CD4-positive, CD25-positive, alpha-beta regulatory T cell (primary cell): Measurements from ENCODE around the gene ZBTB38. TPM values are rescaled to one million over a fixed set of nuclear protein-coding genes. Genes with fewer than 3 reads are reported as not detected.

Experiments used
- ATAC-seq, 2 donors: fragments of 150-1000 bp; cut with Tn5 transposase; one replicate each; pipeline ENCODE4 v1.10.0; 2021; ENCODE audit warnings: low read depth in 2 of 2, moderate number of reproducible peaks in 2 of 2, moderate library complexity in 1 of 2
- DNase-seq, 3 donors: peaks; one replicate each; pipeline versions ENCODE4 v3.0.0 to v3.0.0-alpha.2; 2012 to 2022; ENCODE audit warnings: mixed read lengths in 1 of 3
- H3K27ac ChIP-seq: one replicate; pipeline ENCODE4 v1.7.0; 2013; ENCODE audit warnings: mild to moderate bottlenecking, low read length; ENCODE audit not compliant: insufficient read depth, poor library complexity, severe bottlenecking
- H3K27me3 ChIP-seq: one replicate; pipeline ENCODE4 v1.7.0; 2013; ENCODE audit warnings: low read length; ENCODE audit not compliant: control insufficient read depth, insufficient read depth
- H3K36me3 ChIP-seq: one replicate; pipeline ENCODE4 v1.7.0; 2013; ENCODE audit warnings: mild to moderate bottlenecking, low read length, moderate library complexity; ENCODE audit not compliant: control insufficient read depth, insufficient read depth
- H3K4me1 ChIP-seq: 2 replicates; pipeline ENCODE4 v1.7.0; 2013; ENCODE audit warnings: mild to moderate bottlenecking, low read length; ENCODE audit not compliant: insufficient read depth, control insufficient read depth, poor library complexity, severe bottlenecking
- H3K4me3 ChIP-seq: one replicate; pipeline ENCODE4 v1.7.0; 2013; ENCODE audit warnings: low read depth, mild to moderate bottlenecking, low read length, moderate library complexity
- H3K9me3 ChIP-seq, 2 experiments: 1 replicate in 1 of 2; 2 replicates in 1 of 2; pipeline ENCODE4 v1.7.0; 2013; ENCODE audit warnings: low read length in 2 of 2, mild to moderate bottlenecking in 1 of 2, moderate library complexity in 1 of 2; ENCODE audit not compliant: control insufficient read depth in 2 of 2
- H3K27ac Mint-ChIP-seq, 3 donors: one replicate each; pipeline ENCODE4 v1.8.0; 2020 to 2022; ENCODE audit warnings: mild to moderate bottlenecking in 3 of 3, mixed read lengths in 3 of 3, moderate library complexity in 2 of 3
- H3K27me3 Mint-ChIP-seq: one replicate; pipeline ENCODE4 v1.8.0; 2022; ENCODE audit warnings: mild to moderate bottlenecking, mixed read lengths
- H3K36me3 Mint-ChIP-seq: one replicate; pipeline ENCODE4 v1.8.0; 2020; ENCODE audit warnings: mixed read lengths
- H3K4me1 Mint-ChIP-seq, 4 donors: one replicate each; pipeline ENCODE4 v1.8.0; 2020 to 2022; ENCODE audit warnings: mixed read lengths in 4 of 4, mild to moderate bottlenecking in 1 of 4
- H3K4me3 Mint-ChIP-seq, 4 donors: one replicate each; pipeline ENCODE4 v1.8.0; 2020 to 2022; ENCODE audit warnings: mild to moderate bottlenecking in 4 of 4, mixed read lengths in 4 of 4, moderate library complexity in 3 of 4
- H3K9me3 Mint-ChIP-seq, 7 donors: one replicate each; pipeline ENCODE4 v1.8.0; 2020 to 2022; ENCODE audit warnings: mixed read lengths in 7 of 7, mild to moderate bottlenecking in 3 of 7, moderate library complexity in 2 of 7
- polyA plus RNA-seq, 4 donors: library from polyadenylated mRNA; unstranded; fragments of 300-500 nt; fragmentation: Illumina TruSeq; gene quantifications; one replicate each; pipeline ENCODE4 v1.2.3, GENCODE V29; 2021
- total RNA-seq: library from RNA; stranded (reverse); gene quantifications from one replicate; pipeline ENCODE4 v1.2.3, GENCODE V29; 2022

Gene ZBTB38
- total and polyA plus RNA-seq, 5 donors from 2014 or later = 65.0 to 148 (median 96.7) TPM

GRCh38 chr3:141342386-141342785 is 25.9 kb upstream of the ZBTB38 start:
- Mint-ChIP-seq H3K4me1 (peaks cover 0 to 5% (median 0%) of the 10 kb centered on the region in 4 donors), H3K36me3 (no peaks in the 10 kb centered on the region), H3K27me3 (peaks cover 21% of the 10 kb centered on the region), H3K9me3 (peaks cover 0 to 10% (median 0%) of the 10 kb centered on the region in 7 donors), H3K4me3 (no peak overlapping the region), H3K27ac (no peak overlapping the region)
- Histone ChIP-seq H3K27me3 (no peaks in the 10 kb centered on the region), H3K9me3 (no peaks in the 10 kb centered on the region), H3K4me3 (no peak overlapping the region), H3K27ac (no peak overlapping the region), H3K36me3 (no peaks in the 10 kb centered on the region), H3K4me1 (no peaks in the 10 kb centered on the region)
- no peak for ATAC-seq
- no peak for DNase-seq

DNA sequence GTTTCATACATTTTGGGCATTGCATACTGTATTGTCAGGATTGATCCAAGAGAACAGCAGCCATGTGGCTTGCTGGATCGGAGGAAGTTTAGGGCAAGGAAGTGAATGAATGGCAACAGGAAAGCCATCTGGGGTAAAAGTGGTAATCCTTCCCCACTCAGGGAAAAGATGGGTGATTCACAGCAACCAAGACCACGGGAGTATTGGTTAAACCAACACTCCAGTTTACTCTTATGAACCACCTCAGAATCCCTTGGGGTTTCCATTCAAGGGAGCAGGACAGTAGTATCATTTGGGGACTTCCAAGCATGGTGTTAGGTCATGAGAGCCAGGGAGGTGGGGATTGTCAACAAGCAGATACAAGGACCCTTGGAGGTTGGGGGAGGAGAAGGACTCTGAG is 25.2 kb upstream of the ZBTB38 start:
- H3K4me1 ChIP-seq = no peaks in the 10 kb centered on the region
- Mint-ChIP-seq H3K4me3 (no peak overlapping the region), H3K27ac (no peak overlapping the region)

DNA sequence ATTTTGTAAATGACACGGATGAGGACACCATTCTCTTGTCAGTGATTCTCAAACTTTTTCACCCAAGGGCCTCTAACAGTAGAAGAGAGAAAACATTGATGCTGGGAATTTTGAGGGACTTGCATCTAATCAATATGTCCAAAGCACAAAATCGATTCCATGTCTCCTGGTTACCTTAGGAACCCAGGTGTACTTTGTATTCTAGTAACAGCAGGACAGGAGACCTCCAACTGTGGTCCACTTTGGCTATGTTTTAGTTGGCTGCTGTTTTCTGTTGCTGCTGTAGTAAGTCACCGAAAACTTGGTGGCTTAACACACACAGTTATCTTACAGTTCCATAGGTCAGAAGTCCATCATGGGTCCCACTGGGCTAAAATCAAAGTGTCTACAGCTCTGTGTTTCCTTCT is 24.4 kb upstream of the ZBTB38 start:
- no peaks in the 10 kb centered on the region for H3K36me3 Mint-ChIP-seq
- H3K4me1 ChIP-seq = no peaks in the 10 kb centered on the region
- H3K4me3 Mint-ChIP-seq = no peak overlapping the region
- no peaks in the 10 kb centered on the region for H3K27me3 ChIP-seq
- DNase-seq (no peak), ATAC-seq (no peak)
- peaks cover 0 to 10% (median 0%) of the 10 kb centered on the region in 7 donors for H3K9me3 Mint-ChIP-seq
- no peaks in the 10 kb centered on the region for H3K36me3 ChIP-seq
- no peaks in the 10 kb centered on the region for H3K9me3 ChIP-seq
- H3K4me1 Mint-ChIP-seq = peaks cover 0 to 5% (median 0%) of the 10 kb centered on the region in 4 donors
- no peak overlapping the region for H3K27ac Mint-ChIP-seq
- H3K27me3 Mint-ChIP-seq = peaks cover 20% of the 10 kb centered on the region
- no peak overlapping the region for H3K4me3 ChIP-seq
- H3K27ac ChIP-seq = no peak overlapping the region

More for the DNA sequence above, 25.2 kb upstream of the ZBTB38 start:
- ATAC-seq (no peak), DNase-seq (no peak)
- H3K9me3 ChIP-seq = no peaks in the 10 kb centered on the region
- Mint-ChIP-seq H3K36me3 (no peaks in the 10 kb centered on the region), H3K4me1 (peaks cover 0 to 5% (median 0%) of the 10 kb centered on the region in 4 donors), H3K27me3 (peaks cover 20% of the 10 kb centered on the region), H3K9me3 (peaks cover 0 to 10% (median 0%) of the 10 kb centered on the region in 7 donors)
- H3K36me3 ChIP-seq = no peaks in the 10 kb centered on the region
- H3K4me3 ChIP-seq = no peak overlapping the region
- no peak overlapping the region for H3K27ac ChIP-seq
- no peaks in the 10 kb centered on the region for H3K27me3 ChIP-seq

GRCh38 chr3:141345528-141345927 is 22.8 kb upstream of the ZBTB38 start:
- H3K27me3 Mint-ChIP-seq = peaks cover 18% of the 10 kb centered on the region

GRCh38 chr3:141346007-141346406 is 22.3 kb upstream of the ZBTB38 start:
- Mint-ChIP-seq H3K36me3 (no peaks in the 10 kb centered on the region), H3K27me3 (peaks cover 19% of the 10 kb centered on the region), H3K4me1 (no peaks in the 10 kb centered on the region), H3K9me3 (peaks cover 0 to 9% (median 0%) of the 10 kb centered on the region in 7 donors), H3K27ac (no peak overlapping the region), H3K4me3 (no peak overlapping the region)
- Histone ChIP-seq H3K4me3 (no peak overlapping the region), H3K9me3 (no peaks in the 10 kb centered on the region), H3K4me1 (no peaks in the 10 kb centered on the region), H3K36me3 (no peaks in the 10 kb centered on the region), H3K27me3 (no peaks in the 10 kb centered on the region), H3K27ac (no peak overlapping the region)
- ATAC-seq (no peak), DNase-seq (no peak)

More at GRCh38 chr3:141345528-141345927, 22.8 kb upstream of the ZBTB38 start:
- no peak overlapping the region for H3K4me3 ChIP-seq
- no peak overlapping the region for H3K27ac Mint-ChIP-seq
- H3K4me3 Mint-ChIP-seq = no peak overlapping the region
- H3K36me3 ChIP-seq = no peaks in the 10 kb centered on the region
- H3K27ac ChIP-seq = no peak overlapping the region
- peaks cover 0 to 10% (median 0%) of the 10 kb centered on the region in 7 donors for H3K9me3 Mint-ChIP-seq
- no peaks in the 10 kb centered on the region for H3K27me3 ChIP-seq
- H3K36me3 Mint-ChIP-seq = no peaks in the 10 kb centered on the region
- no peak for ATAC-seq
- DNase-seq = no peak
- H3K4me1 ChIP-seq = no peaks in the 10 kb centered on the region
- no peaks in the 10 kb centered on the region for H3K4me1 Mint-ChIP-seq
- H3K9me3 ChIP-seq = no peaks in the 10 kb centered on the region

DNA sequence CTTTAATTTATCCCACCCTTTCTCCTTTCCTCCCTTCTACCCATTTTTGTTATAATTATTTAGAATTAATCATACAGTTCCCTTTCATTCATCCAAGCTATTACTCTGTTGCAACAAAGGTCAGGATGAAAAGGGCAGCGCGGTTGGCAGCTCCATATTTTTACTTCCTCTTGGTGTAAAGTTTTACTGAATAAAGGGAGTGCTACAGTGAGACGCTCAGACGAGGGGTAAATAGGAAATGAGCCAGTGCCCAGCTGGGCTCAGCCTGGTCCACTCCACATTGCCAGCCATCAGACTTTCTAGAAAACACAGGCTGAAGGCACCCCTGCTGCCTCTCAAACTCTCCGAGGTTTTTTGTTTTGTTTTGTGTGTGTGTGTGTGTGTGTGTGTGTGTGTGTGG is 21.9 kb upstream of the ZBTB38 start:
- H3K27ac Mint-ChIP-seq = no peak overlapping the region
- peaks cover 0 to 7% (median 0%) of the 10 kb centered on the region in 7 donors for H3K9me3 Mint-ChIP-seq

DNA sequence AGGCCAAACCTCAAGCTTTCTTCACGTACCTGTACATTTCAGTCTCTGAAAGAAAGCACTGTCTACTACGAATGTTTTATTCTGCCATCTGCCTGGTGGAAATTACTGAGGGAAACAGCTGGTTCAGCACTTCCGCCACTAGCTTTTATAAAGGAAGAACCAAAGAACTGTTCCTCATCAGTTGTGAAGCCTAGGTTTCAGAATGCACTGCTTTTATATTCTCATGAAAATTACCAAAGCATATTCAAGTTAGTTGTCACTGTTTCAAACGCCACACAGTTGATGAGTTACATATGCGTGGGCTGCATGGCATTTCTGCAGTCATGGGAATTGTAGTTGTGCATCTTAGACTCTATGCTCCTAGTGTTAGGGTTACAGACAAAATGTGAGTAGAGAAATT is 21.5 kb upstream of the ZBTB38 start:
- Histone ChIP-seq H3K36me3 (no peaks in the 10 kb centered on the region), H3K27ac (no peak overlapping the region), H3K4me1 (no peaks in the 10 kb centered on the region), H3K27me3 (no peaks in the 10 kb centered on the region), H3K4me3 (no peak overlapping the region), H3K9me3 (no peaks in the 10 kb centered on the region)
- Mint-ChIP-seq H3K27ac (no peak overlapping the region), H3K4me1 (no peaks in the 10 kb centered on the region), H3K4me3 (no peak overlapping the region), H3K27me3 (peaks cover 15% of the 10 kb centered on the region), H3K36me3 (no peaks in the 10 kb centered on the region), H3K9me3 (peaks cover 0 to 7% (median 0%) of the 10 kb centered on the region in 7 donors)
- ATAC-seq (no peak), DNase-seq (no peak)

More for the DNA sequence above, 21.9 kb upstream of the ZBTB38 start:
- Mint-ChIP-seq H3K36me3 (no peaks in the 10 kb centered on the region), H3K27me3 (peaks cover 16% of the 10 kb centered on the region), H3K4me3 (no peak overlapping the region), H3K4me1 (no peaks in the 10 kb centered on the region)
- Histone ChIP-seq H3K4me1 (no peaks in the 10 kb centered on the region), H3K4me3 (no peak overlapping the region), H3K27me3 (no peaks in the 10 kb centered on the region), H3K9me3 (no peaks in the 10 kb centered on the region), H3K27ac (no peak overlapping the region), H3K36me3 (no peaks in the 10 kb centered on the region)
- no peak for DNase-seq
- ATAC-seq = no peak

DNA sequence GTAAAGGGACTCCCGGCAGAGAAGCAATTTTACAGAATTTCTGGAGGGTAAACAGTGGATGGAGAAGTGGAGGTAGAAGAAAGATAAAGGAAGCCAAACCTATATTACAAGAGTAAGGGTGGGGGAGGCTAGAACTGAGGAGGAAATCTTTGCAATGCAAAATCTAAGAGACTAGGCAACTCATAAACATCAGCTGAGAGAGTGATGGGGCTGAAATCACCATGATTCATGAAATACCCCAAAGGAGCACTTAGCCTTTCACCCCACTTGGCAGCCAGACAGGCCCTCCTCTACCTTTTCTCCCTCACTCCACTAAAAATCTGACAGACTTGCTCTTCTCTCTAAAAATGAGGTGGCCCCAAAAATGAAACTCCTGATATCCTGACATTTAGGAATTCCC is 19.5 kb upstream of the ZBTB38 start:
- Mint-ChIP-seq H3K27ac (no peak overlapping the region), H3K36me3 (no peaks in the 10 kb centered on the region), H3K4me1 (no peaks in the 10 kb centered on the region), H3K4me3 (no peak overlapping the region), H3K27me3 (peaks cover 19% of the 10 kb centered on the region), H3K9me3 (peaks cover 0 to 7% (median 0%) of the 10 kb centered on the region in 7 donors)
- Histone ChIP-seq H3K4me1 (no peaks in the 10 kb centered on the region), H3K36me3 (no peaks in the 10 kb centered on the region), H3K27me3 (peaks cover 4% of the 10 kb centered on the region), H3K4me3 (no peak overlapping the region), H3K27ac (no peak overlapping the region), H3K9me3 (no peaks in the 10 kb centered on the region)
- no peak for DNase-seq
- ATAC-seq = no peak
